ENCODE measurements around the gene C11orf65.

C11orf65 gene

GRCh38 chr11:108496643-108497256, 29.4 kb upstream of the C11orf65 start:
- no peaks in the 10 kb centered on the region for H3K27me3 ChIP-seq (ENCODE audit: control insufficient read depth in 1 of 2, insufficient read depth in 1 of 2, low read length in 2 of 2)
- peak overlapping the region; percentile 83 for H3K27ac ChIP-seq (ENCODE audit: low read length, poor library complexity, severe bottlenecking)
- no peak overlapping the region for H3K4me2 ChIP-seq (ENCODE audit: low read length, poor library complexity, severe bottlenecking)
- peak overlapping the region in 1 of 2 experiments; percentile 72 for H3K18ac ChIP-seq (ENCODE audit: low read depth in 1 of 2, low read length in 2 of 2)
- H2AK5ac ChIP-seq (ENCODE audit: low read length, severe bottlenecking), result peak overlapping the region; percentile 13
- no peak overlapping the region for H3K4ac ChIP-seq (ENCODE audit: low read depth in 1 of 2, low read length in 2 of 2)
- no peak overlapping the region for H2BK5ac ChIP-seq (ENCODE audit: low read depth, low read length, poor library complexity, severe bottlenecking)
- H2BK12ac ChIP-seq (ENCODE audit: low read length in 2 of 2), result peak overlapping the region in 1 of 2 experiments; percentile 15
- no peaks in the 10 kb centered on the region for H3K9me3 ChIP-seq (ENCODE audit: control insufficient read depth, low read length)
- H3K4me1 ChIP-seq (ENCODE audit: control insufficient read depth, insufficient read depth, low read depth, low read length), result peaks cover 7% of the 10 kb centered on the region
- H4K91ac ChIP-seq (ENCODE audit: low read length), result no peak overlapping the region
- no peaks in the 10 kb centered on the region for H3K36me3 ChIP-seq (ENCODE audit: control insufficient read depth in 1 of 2, insufficient read depth in 2 of 2, low read depth in 1 of 2, low read length in 2 of 2)
- DNase-seq, result peak; percentile 41
- H3K4me3 ChIP-seq (ENCODE audit: insufficient read depth in 1 of 2, low read depth in 1 of 2, low read length in 2 of 2), result peak overlapping the region in 1 of 2 experiments; percentile 82
- H3K14ac ChIP-seq (ENCODE audit: low read length in 2 of 2), result no peak overlapping the region
- H2BK120ac ChIP-seq (ENCODE audit: low read depth, low read length), result no peak overlapping the region
- WGBS, result 91% methylated on average over 7 of the region's 7 CpGs
- H3K23ac ChIP-seq (ENCODE audit: low read length in 2 of 2), result no peak overlapping the region
- H3K79me1 ChIP-seq (replicated peaks; ENCODE audit: low read length, poor library complexity, severe bottlenecking), result peaks cover 15% of the 10 kb centered on the region
- peak overlapping the region; percentile 94 for H3K9ac ChIP-seq (ENCODE audit: low read length)
- H2AFZ ChIP-seq (ENCODE audit: low read depth, low read length), result no peak overlapping the region
- H4K8ac ChIP-seq (ENCODE audit: low read length), result no peak overlapping the region
- no peak overlapping the region for H2BK15ac ChIP-seq (ENCODE audit: low read depth, poor library complexity, severe bottlenecking)

- H3K9me3 ChIP-seq (ENCODE audit: control insufficient read depth, low read length), result no peaks in the 10 kb centered on the region
Measured at GRCh38 chr11:108495326-108495725, 28.0 kb upstream of the C11orf65 start.

DNA sequence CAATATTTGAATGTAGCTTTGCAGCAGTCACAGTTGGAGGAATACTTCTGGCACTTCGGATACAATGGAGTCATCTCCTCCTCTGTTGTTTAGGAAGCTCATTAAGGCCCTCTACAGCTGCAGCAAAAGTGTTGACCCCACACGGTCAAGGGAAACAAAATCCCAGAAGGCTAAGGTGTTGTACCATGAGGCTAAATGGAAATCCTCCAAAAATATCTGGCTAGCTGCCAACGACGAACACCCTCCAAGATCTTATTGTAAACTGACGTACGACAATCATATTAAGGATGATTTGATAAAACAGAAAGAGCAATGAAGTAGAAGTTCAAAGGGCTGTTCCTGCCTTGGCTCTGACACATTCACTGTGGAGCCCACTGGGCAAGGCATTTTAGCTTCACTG, 26.9 kb upstream of the C11orf65 start:
- H3K23ac ChIP-seq (ENCODE audit: low read length in 2 of 2), result no peak overlapping the region
- H3K14ac ChIP-seq (ENCODE audit: low read length in 2 of 2), result no peak overlapping the region
- no peak overlapping the region for H3K27ac ChIP-seq (ENCODE audit: low read length, poor library complexity, severe bottlenecking)
- no peak overlapping the region for H2BK120ac ChIP-seq (ENCODE audit: low read depth, low read length)
- no peaks in the 10 kb centered on the region for H3K9me3 ChIP-seq (ENCODE audit: control insufficient read depth, low read length)
- no peak overlapping the region for H3K4ac ChIP-seq (ENCODE audit: low read depth in 1 of 2, low read length in 2 of 2)
- no peaks in the 10 kb centered on the region for H3K27me3 ChIP-seq (ENCODE audit: control insufficient read depth in 1 of 2, insufficient read depth in 1 of 2, low read length in 2 of 2)
- peaks cover 22% of the 10 kb centered on the region for H3K79me1 ChIP-seq (replicated peaks; ENCODE audit: low read length, poor library complexity, severe bottlenecking)
- H4K8ac ChIP-seq (ENCODE audit: low read length), result no peak overlapping the region
- H2AK5ac ChIP-seq (ENCODE audit: low read length, severe bottlenecking), result no peak overlapping the region
- 93% methylated on average over 6 of the region's 6 CpGs for WGBS
- H3K4me1 ChIP-seq (ENCODE audit: control insufficient read depth, insufficient read depth, low read depth, low read length), result peaks cover 9% of the 10 kb centered on the region
- no peak overlapping the region for H3K9ac ChIP-seq (ENCODE audit: low read length)
- no peak overlapping the region for H2BK15ac ChIP-seq (ENCODE audit: low read depth, poor library complexity, severe bottlenecking)
- no peak overlapping the region for H3K4me3 ChIP-seq (ENCODE audit: insufficient read depth in 1 of 2, low read depth in 1 of 2, low read length in 2 of 2)
- H2AFZ ChIP-seq (ENCODE audit: low read depth, low read length), result no peak overlapping the region
- no peak overlapping the region for H2BK5ac ChIP-seq (ENCODE audit: low read depth, low read length, poor library complexity, severe bottlenecking)
- DNase-seq, result no peak
- H4K91ac ChIP-seq (ENCODE audit: low read length), result no peak overlapping the region
- peaks cover 7 to 9% of the 10 kb centered on the region in 2 experiments for H3K36me3 ChIP-seq (ENCODE audit: control insufficient read depth in 1 of 2, insufficient read depth in 2 of 2, low read depth in 1 of 2, low read length in 2 of 2)
- H2BK12ac ChIP-seq (ENCODE audit: low read length in 2 of 2), result no peak overlapping the region
- H3K4me2 ChIP-seq (ENCODE audit: low read length, poor library complexity, severe bottlenecking), result no peak overlapping the region
- H3K18ac ChIP-seq (ENCODE audit: low read depth in 1 of 2, low read length in 2 of 2), result no peak overlapping the region

More at GRCh38 chr11:108495326-108495725, 28.0 kb upstream of the C11orf65 start:
- Histone ChIP-seq H3K27me3 (ENCODE audit: control insufficient read depth in 1 of 2, insufficient read depth in 1 of 2, low read length in 2 of 2) (no peaks in the 10 kb centered on the region), H3K79me1 (replicated peaks; ENCODE audit: low read length, poor library complexity, severe bottlenecking) (peaks cover 19% of the 10 kb centered on the region), H3K4me2 (ENCODE audit: low read length, poor library complexity, severe bottlenecking) (no peak overlapping the region), H2BK120ac (ENCODE audit: low read depth, low read length) (no peak overlapping the region), H3K4ac (ENCODE audit: low read depth in 1 of 2, low read length in 2 of 2) (no peak overlapping the region), H2BK12ac (ENCODE audit: low read length in 2 of 2) (no peak overlapping the region), H2BK5ac (ENCODE audit: low read depth, low read length, poor library complexity, severe bottlenecking) (no peak overlapping the region), H3K9ac (ENCODE audit: low read length) (no peak overlapping the region), H2AK5ac (ENCODE audit: low read length, severe bottlenecking) (no peak overlapping the region), H3K4me3 (ENCODE audit: insufficient read depth in 1 of 2, low read depth in 1 of 2, low read length in 2 of 2) (no peak overlapping the region), H3K14ac (ENCODE audit: low read length in 2 of 2) (no peak overlapping the region), H2AFZ (ENCODE audit: low read depth, low read length) (no peak overlapping the region), H3K36me3 (ENCODE audit: control insufficient read depth in 1 of 2, insufficient read depth in 2 of 2, low read depth in 1 of 2, low read length in 2 of 2) (peaks cover 0 to under 1% of the 10 kb centered on the region in 2 experiments), H3K18ac (ENCODE audit: low read depth in 1 of 2, low read length in 2 of 2) (no peak overlapping the region), H4K91ac (ENCODE audit: low read length) (no peak overlapping the region), H4K8ac (ENCODE audit: low read length) (no peak overlapping the region), H3K4me1 (ENCODE audit: control insufficient read depth, insufficient read depth, low read depth, low read length) (peaks cover 9% of the 10 kb centered on the region), H2BK15ac (ENCODE audit: low read depth, poor library complexity, severe bottlenecking) (no peak overlapping the region), H3K23ac (ENCODE audit: low read length in 2 of 2) (no peak overlapping the region), H3K27ac (ENCODE audit: low read length, poor library complexity, severe bottlenecking) (no peak overlapping the region)
- WGBS, result 98% methylated on average over 3 of the region's 3 CpGs
- DNase-seq, result no peak

- no peaks in the 10 kb centered on the region for H3K27me3 ChIP-seq (ENCODE audit: control insufficient read depth in 1 of 2, insufficient read depth in 1 of 2, low read length in 2 of 2)
- H3K79me1 ChIP-seq (replicated peaks; ENCODE audit: low read length, poor library complexity, severe bottlenecking), result peaks cover 24% of the 10 kb centered on the region
- 69% methylated on average over 2 of the region's 3 CpGs for WGBS
Measured at GRCh38 chr11:108491936-108492335, 24.6 kb upstream of the C11orf65 start.

More at GRCh38 chr11:108491936-108492335, 24.6 kb upstream of the C11orf65 start:
- no peak overlapping the region for H2BK5ac ChIP-seq (ENCODE audit: low read depth, low read length, poor library complexity, severe bottlenecking)
- no peak overlapping the region for H2AFZ ChIP-seq (ENCODE audit: low read depth, low read length)
- no peak overlapping the region for H3K4me3 ChIP-seq (ENCODE audit: insufficient read depth in 1 of 2, low read depth in 1 of 2, low read length in 2 of 2)
- H4K91ac ChIP-seq (ENCODE audit: low read length), result no peak overlapping the region
- H3K36me3 ChIP-seq (ENCODE audit: control insufficient read depth in 1 of 2, insufficient read depth in 2 of 2, low read depth in 1 of 2, low read length in 2 of 2), result peaks cover 16 to 24% of the 10 kb centered on the region in 2 experiments
- H2BK120ac ChIP-seq (ENCODE audit: low read depth, low read length), result no peak overlapping the region
- no peak overlapping the region for H3K9ac ChIP-seq (ENCODE audit: low read length)
- H3K4ac ChIP-seq (ENCODE audit: low read depth in 1 of 2, low read length in 2 of 2), result no peak overlapping the region
- peak; percentile 49 for DNase-seq
- H3K14ac ChIP-seq (ENCODE audit: low read length in 2 of 2), result no peak overlapping the region
- no peak overlapping the region for H3K4me2 ChIP-seq (ENCODE audit: low read length, poor library complexity, severe bottlenecking)
- H2BK12ac ChIP-seq (ENCODE audit: low read length in 2 of 2), result no peak overlapping the region
- H3K27ac ChIP-seq (ENCODE audit: low read length, poor library complexity, severe bottlenecking), result no peak overlapping the region
- H2AK5ac ChIP-seq (ENCODE audit: low read length, severe bottlenecking), result no peak overlapping the region
- H3K18ac ChIP-seq (ENCODE audit: low read depth in 1 of 2, low read length in 2 of 2), result no peak overlapping the region
- H3K23ac ChIP-seq (ENCODE audit: low read length in 2 of 2), result no peak overlapping the region
- H4K8ac ChIP-seq (ENCODE audit: low read length), result no peak overlapping the region
- no peak overlapping the region for H2BK15ac ChIP-seq (ENCODE audit: low read depth, poor library complexity, severe bottlenecking)
- peaks cover 5% of the 10 kb centered on the region for H3K4me1 ChIP-seq (ENCODE audit: control insufficient read depth, insufficient read depth, low read depth, low read length)
- H3K9me3 ChIP-seq (ENCODE audit: control insufficient read depth, low read length), result no peaks in the 10 kb centered on the region

All from mesenchymal stem cell (in vitro differentiated cells and primary cell).